Skin epidermis (tissue), 12 donors: ENCODE data around the gene KRT73.

Experiments
- H3K27ac ChIP-seq, 21 experiments: fragments of 200-600 bp; sonication (generic) in 11 of 21; one replicate each; pipeline ENCODE4 v1.5.0; 2020; ENCODE audit warnings: mild to moderate bottlenecking in 3 of 21, inconsistent platforms in 2 of 21, moderate library complexity in 2 of 21
- H3K4me3 ChIP-seq, 7 experiments: fragments of 200-600 bp; sonication (generic) in 2 of 7; one replicate each; pipeline ENCODE4 v1.5.0; 2020; ENCODE audit warnings: inconsistent platforms in 2 of 7, mild to moderate bottlenecking in 2 of 7, moderate library complexity in 1 of 7

The KRT73 gene

DNA sequence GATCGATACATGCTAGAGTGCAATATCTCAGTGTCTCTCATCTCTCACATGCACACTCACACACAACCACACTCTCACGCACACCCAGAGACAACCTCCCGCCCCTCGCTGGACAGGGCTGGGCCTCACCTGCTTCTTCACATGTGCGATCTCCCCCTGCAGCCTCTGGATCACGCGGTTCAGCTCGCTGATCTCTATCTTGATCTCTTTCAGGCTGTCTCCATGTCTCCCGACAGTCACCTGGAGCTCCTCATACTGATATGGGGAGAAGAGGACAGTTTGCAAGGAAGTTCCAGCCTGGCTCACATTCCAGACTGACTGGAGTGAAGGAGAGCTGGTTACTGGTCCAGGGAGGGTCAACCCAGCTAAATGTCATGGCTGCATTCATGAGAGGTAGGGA is 29.2 kb upstream of the KRT73 start:
- no peak overlapping the region for H3K4me3 ChIP-seq
- H3K27ac ChIP-seq = no peak overlapping the region

DNA sequence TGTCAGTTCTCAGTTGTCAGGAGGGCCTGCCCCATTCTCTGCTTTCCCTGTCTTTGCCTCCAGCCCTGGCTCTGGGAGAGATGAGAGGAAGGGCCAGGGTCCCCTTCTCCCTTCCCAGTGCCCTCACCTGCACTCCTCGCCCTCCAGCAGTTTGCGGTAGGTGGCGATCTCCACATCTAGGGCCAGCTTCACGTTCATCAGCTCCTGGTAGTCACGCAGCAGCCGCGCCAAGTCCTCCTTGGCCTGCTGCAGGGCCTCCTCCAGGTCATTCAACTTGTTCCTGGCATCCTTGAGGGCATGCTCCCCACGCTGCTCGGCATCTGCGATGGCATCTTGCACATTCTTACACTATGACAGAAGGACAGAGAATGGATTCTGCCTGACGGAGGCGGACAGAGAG is 28.3 kb upstream of the KRT73 start:
- Histone ChIP-seq H3K4me3 (no peak overlapping the region), H3K27ac (no peak overlapping the region)

DNA sequence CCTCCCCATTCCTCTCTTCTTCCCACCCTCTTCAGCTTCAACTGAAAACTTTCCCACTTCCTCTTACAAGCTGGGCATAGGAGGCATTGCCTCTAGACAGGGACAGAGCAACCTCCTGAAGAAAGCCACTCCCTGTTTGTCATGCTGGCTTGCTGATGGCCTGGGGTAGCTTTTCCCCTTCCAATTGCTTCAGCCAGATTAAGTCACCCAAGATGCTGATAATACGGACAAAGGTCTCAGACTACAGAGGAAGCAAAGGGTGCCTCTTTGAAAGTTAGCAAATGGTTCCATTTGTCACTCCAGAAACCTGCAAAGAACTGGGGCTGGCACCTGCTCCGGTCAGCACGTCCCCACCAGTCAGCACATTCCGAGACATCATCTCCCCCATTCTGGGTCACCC is 27.6 kb upstream of the KRT73 start:
- Histone ChIP-seq H3K4me3 (no peak overlapping the region), H3K27ac (peak overlapping the region in 5 of 21 experiments; percentile 1 to 65 (median 24))

DNA sequence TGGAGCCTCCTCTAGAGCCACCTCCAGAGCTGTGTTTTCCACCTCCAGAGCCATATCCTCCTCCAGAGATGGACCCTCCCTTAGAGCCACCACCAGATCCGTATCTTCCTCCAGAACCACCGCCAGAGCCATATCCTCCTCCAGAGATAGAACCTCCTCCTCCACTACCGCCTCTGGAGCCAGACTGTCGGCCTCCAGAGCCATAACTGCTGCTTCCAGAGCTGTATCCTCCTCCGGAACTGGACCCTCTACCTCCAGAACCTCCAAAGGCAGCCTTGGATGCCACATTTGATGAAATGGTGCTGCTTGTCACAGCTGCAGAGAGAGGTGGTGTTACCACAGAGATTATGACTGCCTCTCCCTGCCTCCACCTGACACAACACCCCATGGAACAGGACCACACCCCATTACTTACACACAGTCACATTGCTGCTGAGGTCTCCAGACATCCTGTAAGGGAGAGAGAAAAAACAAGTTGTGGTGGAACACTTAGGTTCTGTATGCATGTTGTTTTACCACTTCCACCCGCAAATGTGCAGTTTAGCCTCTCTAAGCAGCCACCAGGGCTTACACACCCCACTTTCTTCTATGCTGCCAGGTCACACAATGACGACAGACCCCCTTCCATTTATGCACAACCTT is 26.9 kb upstream of the KRT73 start:
- H3K4me3 ChIP-seq = no peak overlapping the region
- H3K27ac ChIP-seq = peak overlapping the region in 5 of 21 experiments; percentile 23 to 65 (median 50)

DNA sequence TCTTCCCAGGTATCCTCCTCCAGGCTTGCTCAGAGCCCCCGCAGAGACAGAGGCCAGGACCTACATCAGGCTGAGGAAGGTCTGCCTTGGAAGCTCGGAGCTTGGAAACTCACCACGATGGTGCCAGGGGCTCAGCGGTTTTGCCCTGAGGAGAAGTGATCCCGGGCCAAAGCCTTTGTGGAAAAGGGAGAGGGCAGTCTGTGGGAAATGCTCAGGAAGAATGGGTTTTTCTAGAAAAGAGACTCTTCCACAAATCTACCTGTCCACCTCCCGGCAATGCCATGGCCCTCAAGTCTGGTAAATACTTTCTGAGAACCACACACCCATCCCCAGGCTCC is 25.7 kb upstream of the KRT73 start:
- no peak overlapping the region for H3K27ac ChIP-seq
- H3K4me3 ChIP-seq = no peak overlapping the region

DNA sequence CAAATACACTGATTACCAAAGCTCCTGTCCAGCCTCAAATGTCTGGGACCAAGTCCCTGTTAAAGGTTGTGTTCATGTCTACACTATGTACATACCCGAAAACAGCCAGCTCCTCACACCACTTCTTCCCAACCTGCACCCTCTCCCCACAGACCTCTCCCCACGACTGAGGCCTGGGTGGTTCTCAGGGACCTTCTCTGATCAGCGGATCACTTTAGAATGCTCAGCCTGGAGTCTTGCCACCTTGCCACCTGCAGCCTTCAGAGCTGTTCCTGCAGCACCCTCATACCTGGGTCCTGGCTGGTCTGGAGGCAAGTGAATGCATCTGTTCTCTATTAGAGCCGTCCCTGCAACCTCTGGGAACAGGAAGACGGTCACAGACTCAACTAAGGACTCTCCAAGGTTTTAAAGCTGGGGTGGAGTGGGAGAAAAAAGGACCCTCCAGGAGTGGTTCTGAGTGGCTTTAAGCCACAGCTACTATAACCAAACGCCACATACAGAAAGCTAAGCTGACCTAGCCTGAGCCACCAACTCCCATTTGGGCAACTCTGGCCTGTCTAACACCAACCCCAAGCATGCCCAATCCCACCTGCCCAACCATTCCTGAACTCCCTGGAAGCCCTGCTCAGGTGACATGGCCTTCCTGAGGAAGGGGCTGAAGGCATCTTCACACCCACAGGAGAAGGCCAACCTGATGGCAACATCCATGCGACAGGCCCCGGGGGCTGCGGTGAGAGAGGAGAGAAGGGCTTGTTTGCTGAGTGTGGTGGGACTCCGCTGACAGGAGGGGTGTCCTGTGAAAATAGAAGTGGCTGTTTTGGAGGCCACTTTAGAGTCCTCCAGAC is 25.1 kb upstream of the KRT73 start:
- H3K27ac ChIP-seq = no peak overlapping the region
- H3K4me3 ChIP-seq = no peak overlapping the region

DNA sequence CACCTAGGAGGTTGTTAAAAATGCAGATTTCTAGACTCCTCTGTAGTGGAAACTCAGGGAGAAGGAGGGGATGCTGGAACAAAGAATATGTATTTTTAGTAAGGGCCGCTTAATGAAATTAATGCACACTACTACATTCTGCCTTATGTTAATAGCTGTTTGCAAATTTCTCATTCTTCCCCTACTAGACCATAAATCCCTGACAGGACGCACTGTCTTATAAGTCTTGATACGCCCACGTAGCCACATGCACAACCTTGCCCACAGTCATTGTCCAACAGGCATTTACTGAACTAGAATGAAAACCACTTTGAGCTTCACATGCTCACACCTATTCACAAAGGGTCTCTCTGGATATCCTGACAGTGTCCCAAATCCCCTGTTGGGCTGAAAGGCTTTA is 23.1 kb upstream of the KRT73 start:
- Histone ChIP-seq H3K4me3 (no peak overlapping the region), H3K27ac (no peak overlapping the region)

DNA sequence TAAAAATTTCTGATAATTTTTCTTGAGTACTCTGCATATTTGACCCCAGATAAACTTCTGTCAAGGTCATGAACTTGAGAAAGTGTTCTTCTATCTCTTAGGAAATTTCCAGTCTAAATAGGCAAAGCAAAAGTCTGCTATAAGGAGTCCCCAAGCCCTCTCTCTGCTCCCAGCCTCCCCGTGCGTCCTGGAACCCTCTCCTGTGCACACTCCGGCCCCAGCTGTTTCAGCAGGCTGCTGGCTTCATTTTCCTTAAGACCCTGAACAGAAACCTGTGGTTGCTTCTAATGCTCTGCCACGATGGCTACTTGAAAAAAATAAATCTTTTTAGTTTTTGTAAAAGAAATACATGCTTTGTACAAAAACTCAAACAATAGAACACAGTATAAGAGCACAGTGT is 18.9 kb upstream of the KRT73 start:
- no peak overlapping the region for H3K4me3 ChIP-seq
- no peak overlapping the region for H3K27ac ChIP-seq

DNA sequence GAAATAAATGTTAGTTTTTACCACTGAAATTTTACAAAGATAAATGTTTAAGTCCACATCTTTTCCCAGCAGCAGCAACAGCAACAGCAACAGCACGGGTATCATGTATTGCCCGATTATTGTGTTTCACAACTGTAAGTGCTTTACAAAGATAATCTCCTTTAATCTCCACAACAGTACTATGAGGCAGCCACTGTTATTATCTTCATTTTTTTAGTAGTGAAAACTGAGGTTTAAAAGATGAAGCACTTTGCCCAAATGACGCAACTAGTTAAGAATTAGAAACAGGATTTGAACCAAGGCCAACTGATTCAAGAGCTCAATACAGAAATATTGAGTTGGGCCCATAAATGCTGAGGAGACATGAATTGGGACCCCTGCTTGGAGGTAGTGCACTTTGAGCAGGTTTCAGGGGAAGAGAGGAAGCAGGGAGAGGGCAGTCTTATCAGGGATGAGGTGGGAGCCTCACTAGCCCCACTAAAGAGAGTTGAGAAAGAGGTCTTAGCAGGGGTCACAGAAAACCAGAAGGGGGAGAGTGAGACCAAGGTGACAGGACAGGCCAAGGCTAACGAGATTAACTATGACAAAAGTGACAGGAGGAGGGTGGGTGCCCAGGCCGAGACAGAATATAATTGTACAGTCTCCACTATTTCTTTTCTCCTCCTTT is 18.4 kb upstream of the KRT73 start:
- Histone ChIP-seq H3K4me3 (no peak overlapping the region), H3K27ac (no peak overlapping the region)

DNA sequence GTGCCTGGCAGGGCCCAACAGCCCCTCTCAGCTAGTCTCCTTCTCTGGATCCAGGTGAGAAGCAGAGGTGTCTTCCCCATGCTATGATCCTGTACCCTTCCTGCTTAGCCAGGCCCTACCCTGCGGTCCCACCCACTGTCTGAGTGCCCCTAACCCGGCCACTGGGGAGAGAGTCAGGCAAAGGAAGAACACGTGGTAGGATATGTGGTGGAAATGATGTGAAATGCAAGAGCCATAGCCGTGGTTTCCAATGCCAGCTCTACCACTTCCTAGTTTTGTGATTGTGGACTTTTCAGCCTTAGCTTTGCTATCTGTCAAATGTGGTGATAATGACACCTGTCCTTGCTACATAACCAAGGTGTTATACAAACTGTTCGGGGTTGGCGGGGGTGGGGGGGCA is 17.8 kb upstream of the KRT73 start:
- Histone ChIP-seq H3K4me3 (no peak overlapping the region), H3K27ac (no peak overlapping the region)

DNA sequence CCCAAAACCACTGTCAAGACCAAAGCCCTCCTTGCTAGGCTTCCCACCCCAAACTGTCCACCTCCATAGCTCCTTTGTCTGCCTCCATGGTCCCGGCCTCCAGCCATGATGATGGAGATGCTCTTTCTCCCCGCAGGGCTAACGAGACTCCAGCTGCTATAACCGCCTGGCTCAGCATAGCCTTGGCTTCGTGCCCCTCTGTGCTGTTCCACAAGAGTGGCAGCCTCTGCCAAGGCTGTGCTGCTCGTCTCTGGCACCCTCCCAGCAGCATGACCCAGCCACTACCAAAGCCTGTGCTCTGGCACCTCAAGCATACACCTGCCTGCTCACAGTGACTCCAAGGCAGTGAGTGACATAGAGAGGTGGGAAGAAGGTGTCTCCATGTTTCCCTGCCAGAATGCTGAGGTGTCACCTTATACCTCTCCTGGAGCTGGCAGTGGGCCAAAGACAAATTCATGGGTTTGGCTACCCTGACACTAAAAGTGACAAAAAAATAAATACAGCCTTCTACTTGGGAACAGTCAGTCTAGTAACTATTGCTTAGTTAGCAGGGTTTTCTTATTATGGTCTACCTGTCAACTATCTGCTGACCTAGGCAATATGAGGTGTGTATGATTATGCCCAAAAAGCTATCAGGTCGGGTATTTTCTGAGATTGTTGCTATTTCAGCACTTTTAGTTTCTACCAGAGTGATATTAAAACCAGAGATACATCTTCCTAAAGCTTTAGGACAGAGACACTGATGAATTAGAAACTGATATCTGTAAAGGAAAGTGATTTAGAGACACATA is 16.1 kb upstream of the KRT73 start:
- Histone ChIP-seq H3K4me3 (no peak overlapping the region), H3K27ac (no peak overlapping the region)

DNA sequence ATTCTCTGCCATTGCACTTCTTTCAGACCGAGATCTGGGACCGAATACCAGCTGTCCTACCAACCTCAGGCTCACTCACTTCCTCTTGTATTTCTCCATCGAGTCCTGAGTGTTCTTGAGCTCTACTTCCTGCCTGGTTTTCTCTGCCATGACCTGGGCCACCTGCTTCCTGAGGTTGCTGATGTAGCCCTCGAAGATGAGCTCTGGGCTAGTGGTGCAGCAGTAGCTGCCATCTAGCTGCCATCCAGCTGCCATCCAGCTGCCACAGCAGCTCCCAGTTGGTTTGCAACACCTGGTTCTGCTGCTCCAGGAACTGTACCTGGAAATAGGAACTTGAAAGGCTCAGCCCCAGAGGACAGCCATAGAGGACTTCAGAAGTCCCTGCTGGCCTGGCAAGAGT is 15.0 kb upstream of the KRT73 start:
- Histone ChIP-seq H3K4me3 (no peak overlapping the region), H3K27ac (no peak overlapping the region)

DNA sequence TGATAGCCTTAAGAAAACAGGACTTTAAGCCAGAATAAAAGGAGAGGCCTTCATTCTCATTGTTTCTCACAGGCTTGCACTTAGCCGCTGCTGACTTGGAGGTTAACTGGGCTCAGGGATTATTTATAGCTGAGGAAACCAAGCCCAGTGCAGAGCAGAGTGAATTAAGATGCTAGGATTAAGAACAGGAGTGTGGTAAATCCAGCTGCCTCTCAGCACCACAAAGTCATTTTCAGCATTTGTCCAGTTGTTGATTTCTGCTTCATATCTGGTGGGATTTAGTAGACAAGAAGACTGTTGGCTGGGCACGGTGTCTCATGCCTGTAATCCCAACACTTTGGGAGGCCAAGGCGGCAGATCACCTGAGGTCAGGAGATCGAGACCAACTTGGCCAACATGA is 14.3 kb upstream of the KRT73 start:
- Histone ChIP-seq H3K27ac (no peak overlapping the region), H3K4me3 (no peak overlapping the region)

DNA sequence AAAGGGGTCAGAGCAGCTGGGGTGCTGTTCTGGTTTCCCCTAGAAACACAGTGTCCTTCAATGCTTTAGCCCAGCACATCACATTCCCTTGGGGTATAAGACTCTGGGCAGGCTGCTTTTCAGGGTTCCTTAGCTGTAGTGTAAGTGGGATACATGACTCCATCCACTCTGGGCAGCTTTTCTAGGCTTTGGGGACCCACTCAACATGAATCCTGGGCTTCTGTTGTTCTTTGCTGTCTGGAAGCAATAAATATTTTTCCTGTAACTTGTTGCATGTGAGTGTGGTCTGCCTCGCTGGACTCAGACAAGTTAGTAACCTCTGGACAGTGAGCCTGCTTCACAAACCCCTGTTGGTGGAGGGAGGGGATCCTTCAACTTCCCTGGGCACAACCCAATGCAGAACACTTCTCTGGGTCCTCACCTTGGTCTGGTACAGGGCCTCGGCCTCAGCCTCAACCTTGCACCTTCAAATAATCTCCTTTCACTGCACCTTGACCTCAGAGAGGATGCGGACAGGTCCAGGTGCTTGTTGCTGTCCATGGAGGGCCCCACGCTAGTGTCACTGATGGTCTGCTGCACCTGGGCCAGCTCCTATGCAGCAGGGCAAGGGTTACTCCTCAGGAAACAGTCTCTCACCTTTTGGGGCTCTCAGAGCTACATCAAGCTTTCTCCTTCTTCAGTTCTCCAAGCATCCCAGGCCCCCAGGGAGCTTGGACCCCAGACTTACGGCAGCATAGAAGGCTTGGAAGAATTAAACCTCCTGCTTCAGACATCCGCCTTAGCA is 13.5 kb upstream of the KRT73 start:
- no peak overlapping the region for H3K4me3 ChIP-seq

DNA sequence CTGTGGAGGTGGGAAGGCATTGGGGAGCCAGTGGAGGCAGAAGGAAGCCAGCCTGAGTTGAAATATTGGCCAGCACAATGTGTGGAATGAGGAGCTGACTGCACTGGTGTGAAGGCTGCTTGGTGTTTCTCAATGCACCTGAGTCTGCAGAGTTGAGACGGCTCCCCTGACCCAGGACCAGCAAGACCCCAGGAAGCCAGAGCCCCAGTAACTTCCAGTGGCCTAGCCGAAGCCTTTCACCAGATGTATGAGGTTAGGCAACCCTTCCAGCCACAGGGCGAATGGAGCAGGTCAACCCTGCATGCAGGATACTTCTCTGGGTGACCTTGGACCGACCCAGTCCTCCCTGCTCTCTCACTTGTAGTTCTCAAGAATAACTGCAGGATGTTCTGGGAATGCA is 12.9 kb upstream of the KRT73 start:
- no peak overlapping the region for H3K4me3 ChIP-seq
- no peak overlapping the region for H3K27ac ChIP-seq

More for the DNA sequence above, 13.5 kb upstream of the KRT73 start:
- H3K27ac ChIP-seq = no peak overlapping the region

DNA sequence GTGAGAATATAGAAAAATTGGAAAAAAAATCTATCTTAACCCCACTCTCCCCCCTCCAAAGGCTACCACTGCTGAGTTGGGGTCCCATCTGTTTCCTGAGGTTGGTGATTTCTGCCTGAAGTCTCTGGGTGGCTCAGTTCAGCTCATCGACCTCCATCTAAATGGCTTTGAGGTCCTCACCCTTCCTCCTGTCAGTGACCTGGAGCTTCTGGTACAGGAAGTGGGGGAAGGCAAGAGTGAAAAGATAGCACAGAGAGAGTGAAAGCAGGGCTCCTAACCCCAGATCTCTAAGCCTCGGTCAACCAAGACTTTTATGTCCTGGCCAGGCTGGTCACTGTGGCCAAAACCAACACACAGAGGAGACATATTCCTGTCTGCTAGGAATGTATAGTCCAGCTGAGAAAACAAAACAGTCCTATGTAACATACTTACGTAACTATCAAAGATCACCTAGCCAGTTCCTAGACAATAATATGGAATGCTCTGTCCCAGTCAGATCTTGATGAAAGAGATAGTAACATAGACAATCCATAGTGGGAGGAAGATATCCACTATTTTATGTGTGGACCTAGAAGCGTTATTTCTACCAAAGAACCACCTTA is 12.3 kb upstream of the KRT73 start:
- no peak overlapping the region for H3K4me3 ChIP-seq
- no peak overlapping the region for H3K27ac ChIP-seq

DNA sequence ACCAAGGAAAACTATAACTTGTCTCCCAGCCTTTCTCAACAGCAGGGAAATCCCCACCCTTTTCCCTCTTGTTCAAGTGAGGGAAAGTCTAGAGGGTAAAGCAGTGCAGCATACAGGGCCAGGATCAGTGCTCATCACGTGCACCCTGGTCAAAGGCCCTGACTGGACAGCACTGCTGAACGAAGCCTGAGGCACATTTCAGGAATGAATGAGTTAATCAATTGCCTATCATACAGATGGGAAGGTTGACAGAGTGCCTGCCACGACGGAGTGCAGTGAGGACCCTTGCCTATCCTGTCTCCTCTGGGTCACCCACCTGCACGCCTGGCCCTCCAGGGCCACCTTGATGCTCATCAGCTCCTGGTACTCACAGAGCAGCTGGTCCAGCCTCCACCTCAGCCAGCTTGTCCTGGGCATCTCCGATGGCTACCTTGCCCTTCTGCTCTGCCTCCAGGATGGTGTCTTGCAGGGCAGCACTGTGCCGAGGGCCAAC is 11.7 kb upstream of the KRT73 start:
- Histone ChIP-seq H3K4me3 (no peak overlapping the region), H3K27ac (no peak overlapping the region)

DNA sequence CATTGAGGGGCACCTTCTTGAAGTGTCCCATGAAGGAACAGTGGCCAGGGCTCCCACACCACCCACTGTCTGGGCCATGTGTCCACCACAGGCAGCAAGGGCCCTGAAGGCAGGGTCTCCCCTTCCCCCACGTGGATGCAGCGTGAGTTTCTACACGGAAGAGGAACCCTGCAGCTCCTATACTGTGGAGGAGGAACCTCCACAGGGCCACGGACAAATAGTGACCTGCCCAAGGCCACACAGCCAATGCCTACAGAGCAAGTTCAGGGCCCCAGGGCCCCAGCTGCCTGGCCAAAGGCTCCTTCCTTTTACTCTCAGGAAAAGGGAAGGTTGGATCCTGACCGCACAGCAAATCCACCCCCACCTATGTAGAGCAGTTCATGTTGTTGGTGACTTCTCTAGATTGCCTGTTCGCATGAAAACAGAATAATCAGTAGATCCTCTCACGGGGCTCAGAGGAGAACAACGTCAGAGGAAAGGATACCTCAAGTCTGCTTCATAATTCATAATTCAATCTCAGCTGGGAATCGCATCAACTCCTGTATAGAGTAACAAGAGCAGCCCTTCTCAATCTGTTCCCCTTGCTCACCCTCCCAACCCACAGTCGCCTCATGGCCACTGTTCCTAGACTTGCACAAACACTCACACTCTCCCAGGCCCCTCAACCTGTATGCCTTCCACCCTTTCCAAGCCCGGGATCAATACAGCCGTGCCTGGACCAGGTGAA is 11.1 kb upstream of the KRT73 start:
- Histone ChIP-seq H3K4me3 (no peak overlapping the region), H3K27ac (no peak overlapping the region)
